22Rv1 (cell line): ENCODE results near the gene ADAMTS2.

ENCODE experiments used
- H3K27ac ChIP-seq: fragments of 450-650 bp; 2 replicates; pipeline ENCODE4 v1.5.1; 2017
- CTCF ChIP-seq: fragments of 450-650 bp; IDR thresholded peaks from 2 replicates; pipeline ENCODE4 v1.5.1; 2017; ENCODE audit warnings: mild to moderate bottlenecking
- ZFX ChIP-seq: fragments of 450-650 bp; IDR thresholded peaks from 2 replicates; pipeline ENCODE4 v1.6.1; 2017; ENCODE audit warnings: antibody characterized with exemption, borderline replicate concordance

Gene ADAMTS2

GRCh38 chr5:179183481-179183880, 161.8 kb downstream of the ADAMTS2 start:
- TF ChIP-seq ZFX (no peak), CTCF (no peak)

GRCh38 chr5:179182601-179183000, 162.7 kb downstream of the ADAMTS2 start:
- no peak for TF ChIP-seq ZFX
- TF ChIP-seq CTCF: no peak
- H3K27ac ChIP-seq: no peak overlapping the region

More at GRCh38 chr5:179183481-179183880, 161.8 kb downstream of the ADAMTS2 start:
- no peak overlapping the region for H3K27ac ChIP-seq

GRCh38 chr5:179181988-179182387, 163.3 kb downstream of the ADAMTS2 start:
- TF ChIP-seq CTCF (no peak), ZFX (no peak)
- H3K27ac ChIP-seq: no peak overlapping the region

GRCh38 chr5:179180921-179181645, 164.2 kb downstream of the ADAMTS2 start:
- no peak for TF ChIP-seq CTCF
- no peak for TF ChIP-seq ZFX
- H3K27ac ChIP-seq: no peak overlapping the region

GRCh38 chr5:179180061-179180610, 165.1 kb downstream of the ADAMTS2 start:
- TF ChIP-seq CTCF (no peak), ZFX (no peak)
- H3K27ac ChIP-seq: no peak overlapping the region

GRCh38 chr5:179177711-179178575, 167.3 kb downstream of the ADAMTS2 start:
- TF ChIP-seq CTCF (no peak), ZFX (no peak)
- no peak overlapping the region for H3K27ac ChIP-seq
